Gastrocnemius medialis (tissue), 4 donors: Measurements from ENCODE around the gene CGREF1. TPM values are rescaled to one million over a fixed set of nuclear protein-coding genes. Genes with fewer than 3 reads are reported as not detected.

ENCODE experiments used
- ATAC-seq, 2 donors: fragments of 150-250 bp; one replicate each; pipeline ENCODE4 v1.9.1; 2016
- DNase-seq, 2 donors: peaks; one replicate each; pipeline ENCODE4 v3.0.0-alpha.2; 2019
- H3K27ac ChIP-seq, 4 donors: fragments of 200-600 bp; sonication (generic); 1 replicate in 1 of 4; 2 replicates in 3 of 4; pipeline ENCODE4 v1.5.1; 2016 to 2018; ENCODE audit warnings: mild to moderate bottlenecking in 2 of 4, moderate library complexity in 1 of 4
- H3K27me3 ChIP-seq, 3 donors: fragments of 200-600 bp; sonication (generic) in 2 of 3; 1 replicate in 1 of 3; 2 replicates in 2 of 3; pipeline versions ENCODE4 v1.5.1 to v1.6.0; 2016 to 2019; ENCODE audit warnings: mild to moderate bottlenecking in 1 of 3, moderate library complexity in 1 of 3
- H3K36me3 ChIP-seq, 2 donors: fragments of 200-600 bp; sonication (generic) in 1 of 2; one replicate each; pipeline ENCODE4 v1.5.1; 2017 to 2018
- H3K4me1 ChIP-seq, 2 donors: fragments of 200-600 bp; sonication (generic) in 1 of 2; one replicate each; pipeline ENCODE4 v1.5.1; 2016 to 2017; ENCODE audit warnings: mild to moderate bottlenecking in 2 of 2
- H3K4me3 ChIP-seq, 4 donors: fragments of 200-600 bp; sonication (generic) in 3 of 4; 1 replicate in 1 of 4; 2 replicates in 3 of 4; pipeline ENCODE4 v1.5.1; 2016 to 2019; ENCODE audit warnings: mild to moderate bottlenecking in 2 of 4
- H3K9me3 ChIP-seq, 3 donors: fragments of 200-600 bp; sonication (generic) in 2 of 3; 1 replicate in 1 of 3; 2 replicates in 2 of 3; pipeline ENCODE4 v1.5.1; 2016 to 2019
- CTCF ChIP-seq, 5 experiments: fragments of 450-650 bp in 3 of 5; fragments of 200-600 bp in 2 of 5; sonication (generic) in 2 of 5; IDR thresholded peaks in 4 of 5; conservative IDR thresholded peaks in 1 of 5; 1 replicate in 4 of 5; 2 replicates in 1 of 5; pipeline ENCODE4 v1.5.1; 2016 to 2019; ENCODE audit warnings: antibody characterized with exemption in 5 of 5, mild to moderate bottlenecking in 3 of 5, moderate library complexity in 3 of 5
- POLR2A ChIP-seq, 2 donors: fragments of 450-650 bp; IDR thresholded peaks; one replicate each; pipeline ENCODE4 v1.6.1; 2017; ENCODE audit warnings: antibody characterized with exemption in 2 of 2, mild to moderate bottlenecking in 2 of 2, moderate library complexity in 2 of 2
- in situ Hi-C, 4 donors: fragments of 200-750 bp; cut with MboI; loops; one replicate each; pipeline versions ENCODE4 v1.15.0 to v1.8.0; 2017; ENCODE audit warnings: low sequenced_read_pairs in 4 of 4
- intact Hi-C: fragments of 100-400 bp; cut with DNase I; formaldehyde crosslinking; loops from one replicate; pipeline ENCODE4 v1.15.1; 2023; ENCODE audit warnings: low total_unique reads
- total RNA-seq, 4 donors: library from RNA; depleted of rRNA; stranded (reverse); fragments of >200 nt; gene quantifications; one replicate each; pipeline versions ENCODE4 v1.1.0 to v1.2.3, GENCODE V29; 2016

The CGREF1 gene
- total RNA-seq, 4 donors from 2014 or later, result 1.2 to 7.1 (median 4.3) TPM

- in situ Hi-C loops (no loop called here), intact Hi-C loops (loop anchor here (1.0 to 5.0 kb wide), 3 partner anchors 15 to 284 kb away; partner anchors contain the start of genes CENPA and KHK)
- no peak for TF ChIP-seq CTCF (IDR thresholded peaks at IDR 0.05 in 4 of 5, conservative IDR thresholded peaks at IDR 0.05 in 1 of 5)
- TF ChIP-seq POLR2A (IDR thresholded peaks at IDR 0.05), result peak; percentile 79 to 88
- peak within 1 kb of the TSS; percentile 83 to 98 (median 89) for H3K4me3 ChIP-seq
- H3K36me3 ChIP-seq, result peaks cover 0 to 28% of the 10 kb centered on the region in 2 donors
- DNase-seq (peak; percentile 90 to 91), ATAC-seq (peak; percentile 95)
- peaks cover 29 to 31% of the 10 kb centered on the region in 2 donors for H3K4me1 ChIP-seq
- no peaks in the 10 kb centered on the region for H3K9me3 ChIP-seq
- H3K27ac ChIP-seq, result peak within 1 kb of the TSS; percentile 91 to 97 (median 92)
- no peaks in the 10 kb centered on the region for H3K27me3 ChIP-seq
These were observed 47.5 kb downstream of the CGREF1 start, which contains the start of gene OST4 for GRCh38 chr2:27071277-27071989. OST4 (minus strand) TSS chr2:27071654.

GRCh38 chr2:27070653-27071276, 48.2 kb downstream of the CGREF1 start:
- Histone ChIP-seq H3K36me3 (peaks cover 0 to 28% of the 10 kb centered on the region in 2 donors), H3K4me1 (peaks cover 29 to 31% of the 10 kb centered on the region in 2 donors), H3K9me3 (no peaks in the 10 kb centered on the region), H3K27ac (peak overlapping the region; percentile 91 to 97 (median 92)), H3K4me3 (peak overlapping the region; percentile 83 to 98 (median 89)), H3K27me3 (no peaks in the 10 kb centered on the region)
- in situ Hi-C loops, result no loop called here
- DNase-seq (no peak), ATAC-seq (peak in 1 of 2 donors; percentile 8)
- no peak for TF ChIP-seq POLR2A (IDR thresholded peaks at IDR 0.05)
- no peak for TF ChIP-seq CTCF (IDR thresholded peaks at IDR 0.05 in 4 of 5, conservative IDR thresholded peaks at IDR 0.05 in 1 of 5)
- intact Hi-C loops, result loop anchor here (1.0 to 5.0 kb wide), 3 partner anchors 16 to 283 kb away; partner anchors contain the start of genes CENPA and KHK

- H3K9me3 ChIP-seq, result no peaks in the 10 kb centered on the region
- peaks cover 29 to 31% of the 10 kb centered on the region in 2 donors for H3K4me1 ChIP-seq
- peaks cover 0 to 28% of the 10 kb centered on the region in 2 donors for H3K36me3 ChIP-seq
- TF ChIP-seq CTCF (IDR thresholded peaks at IDR 0.05 in 4 of 5, conservative IDR thresholded peaks at IDR 0.05 in 1 of 5) (no peak), POLR2A (IDR thresholded peaks at IDR 0.05) (no peak)
- DNase-seq (no peak), ATAC-seq (no peak)
- intact Hi-C loops, result loop anchor here (2.0 to 5.0 kb wide), 2 partner anchors 17 to 283 kb away; partner anchors contain the start of gene CENPA
- peak overlapping the region; percentile 83 to 98 (median 89) for H3K4me3 ChIP-seq
- in situ Hi-C loops, result no loop called here
- H3K27ac ChIP-seq, result peak overlapping the region; percentile 91 to 97 (median 92)
- no peaks in the 10 kb centered on the region for H3K27me3 ChIP-seq
These were observed 48.8 kb downstream of the CGREF1 start for GRCh38 chr2:27069961-27070618.

GRCh38 chr2:27069436-27069835, 49.5 kb downstream of the CGREF1 start:
- Histone ChIP-seq H3K4me1 (peaks cover 28% of the 10 kb centered on the region in 2 donors), H3K27ac (no peak overlapping the region), H3K4me3 (no peak overlapping the region), H3K9me3 (no peaks in the 10 kb centered on the region), H3K27me3 (no peaks in the 10 kb centered on the region), H3K36me3 (peaks cover 0 to 28% of the 10 kb centered on the region in 2 donors)
- TF ChIP-seq POLR2A (IDR thresholded peaks at IDR 0.05) (no peak), CTCF (IDR thresholded peaks at IDR 0.05 in 4 of 5, conservative IDR thresholded peaks at IDR 0.05 in 1 of 5) (no peak)
- in situ Hi-C loops (no loop called here), intact Hi-C loops (no loop called here)
- DNase-seq, result no peak
- no peak for ATAC-seq
